Right atrium auricular region (tissue), 2 donors: Measurements from ENCODE around the gene ZNF525. TPM values are rescaled to one million over a fixed set of nuclear protein-coding genes. Genes with fewer than 3 reads are reported as not detected.
"Not testable (repeated sequence)": the region's sequence is repeated elsewhere in the genome, so short reads cannot be mapped to it uniquely, and the experiment has no call there.

Source experiments
- DNase-seq: peaks from one replicate; pipeline ENCODE4 v3.0.0-alpha.2; 2019; ENCODE audit warnings: low spot score
- H3K27ac ChIP-seq, 2 donors: fragments of 200-600 bp; sonication (generic); 1 replicate in 1 of 2; 2 replicates in 1 of 2; pipeline ENCODE4 v1.5.1; 2016 to 2019
- H3K27me3 ChIP-seq, 2 donors: fragments of 200-600 bp; sonication (generic); one replicate each; pipeline versions ENCODE4 v1.5.1 to v1.6.0; 2017 to 2019
- H3K36me3 ChIP-seq: fragments of 200-600 bp; sonication (generic); one replicate; pipeline ENCODE4 v1.5.1; 2016
- H3K4me1 ChIP-seq, 2 donors: fragments of 200-600 bp; sonication (generic); one replicate each; pipeline versions ENCODE4 v1.5.1 to v1.6.0; 2017 to 2019
- H3K4me3 ChIP-seq, 2 donors: fragments of 200-600 bp; sonication (generic); 1 replicate in 1 of 2; 2 replicates in 1 of 2; pipeline ENCODE4 v1.5.1; 2017 to 2019; ENCODE audit warnings: mild to moderate bottlenecking in 1 of 2, moderate library complexity in 1 of 2
- H3K9me3 ChIP-seq, 2 donors: fragments of 200-600 bp; sonication (generic); one replicate each; pipeline ENCODE4 v1.5.1; 2019
- total RNA-seq, 2 donors: library from RNA; depleted of rRNA; stranded (reverse); fragments of >200 nt; gene quantifications; one replicate each; pipeline ENCODE4 v1.1.0, GENCODE V29; 2016
- TF ChIP-seq, protein P1 (sequence below), 2 donors: fragments of 200-600 bp; sonication (generic); IDR thresholded peaks; one replicate each; pipeline ENCODE4 v1.5.1; 2019; ENCODE audit warnings: antibody characterized with exemption in 2 of 2

The ZNF525 gene
- total RNA-seq, 2 donors from 2014 or later = 3.2 to 3.3 TPM

DNA sequence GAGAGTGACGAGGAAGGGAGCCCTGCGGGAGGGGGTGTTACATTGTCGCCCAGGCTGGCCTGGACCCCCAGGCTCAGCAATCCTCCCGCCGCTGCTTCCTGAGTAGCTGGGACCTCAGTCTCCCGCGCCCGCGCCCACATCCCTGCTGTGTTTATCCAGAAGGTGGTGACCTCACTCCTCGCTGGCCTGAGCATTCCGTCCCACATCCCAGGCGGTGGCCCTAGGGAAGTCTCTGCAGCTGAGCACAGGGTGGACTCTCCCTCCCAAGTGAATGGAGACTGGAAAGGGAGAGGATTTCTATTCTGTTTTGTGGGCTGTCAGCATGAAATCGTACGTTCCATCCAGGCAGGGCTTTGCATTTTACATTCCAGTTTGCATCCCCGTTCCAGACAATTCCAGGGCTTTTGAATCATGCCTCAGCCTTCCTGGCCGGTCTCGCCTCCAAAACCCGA lies 29.0 kb downstream of the ZNF525 start:
- H3K36me3 ChIP-seq = peaks cover 8% of the 10 kb centered on the region
- H3K27me3 ChIP-seq = no peaks in the 10 kb centered on the region
- DNase-seq = peak; percentile 64
- TF ChIP-seq, protein P1, sequence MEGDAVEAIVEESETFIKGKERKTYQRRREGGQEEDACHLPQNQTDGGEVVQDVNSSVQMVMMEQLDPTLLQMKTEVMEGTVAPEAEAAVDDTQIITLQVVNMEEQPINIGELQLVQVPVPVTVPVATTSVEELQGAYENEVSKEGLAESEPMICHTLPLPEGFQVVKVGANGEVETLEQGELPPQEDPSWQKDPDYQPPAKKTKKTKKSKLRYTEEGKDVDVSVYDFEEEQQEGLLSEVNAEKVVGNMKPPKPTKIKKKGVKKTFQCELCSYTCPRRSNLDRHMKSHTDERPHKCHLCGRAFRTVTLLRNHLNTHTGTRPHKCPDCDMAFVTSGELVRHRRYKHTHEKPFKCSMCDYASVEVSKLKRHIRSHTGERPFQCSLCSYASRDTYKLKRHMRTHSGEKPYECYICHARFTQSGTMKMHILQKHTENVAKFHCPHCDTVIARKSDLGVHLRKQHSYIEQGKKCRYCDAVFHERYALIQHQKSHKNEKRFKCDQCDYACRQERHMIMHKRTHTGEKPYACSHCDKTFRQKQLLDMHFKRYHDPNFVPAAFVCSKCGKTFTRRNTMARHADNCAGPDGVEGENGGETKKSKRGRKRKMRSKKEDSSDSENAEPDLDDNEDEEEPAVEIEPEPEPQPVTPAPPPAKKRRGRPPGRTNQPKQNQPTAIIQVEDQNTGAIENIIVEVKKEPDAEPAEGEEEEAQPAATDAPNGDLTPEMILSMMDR (IDR thresholded peaks at IDR 0.05) = no peak
- peak overlapping the region; percentile 64 to 76 for H3K27ac ChIP-seq
- no peaks in the 10 kb centered on the region for H3K9me3 ChIP-seq
- peak overlapping the region; percentile 70 to 77 for H3K4me3 ChIP-seq
- H3K4me1 ChIP-seq = peaks cover 0 to 15% of the 10 kb centered on the region in 2 donors

DNA sequence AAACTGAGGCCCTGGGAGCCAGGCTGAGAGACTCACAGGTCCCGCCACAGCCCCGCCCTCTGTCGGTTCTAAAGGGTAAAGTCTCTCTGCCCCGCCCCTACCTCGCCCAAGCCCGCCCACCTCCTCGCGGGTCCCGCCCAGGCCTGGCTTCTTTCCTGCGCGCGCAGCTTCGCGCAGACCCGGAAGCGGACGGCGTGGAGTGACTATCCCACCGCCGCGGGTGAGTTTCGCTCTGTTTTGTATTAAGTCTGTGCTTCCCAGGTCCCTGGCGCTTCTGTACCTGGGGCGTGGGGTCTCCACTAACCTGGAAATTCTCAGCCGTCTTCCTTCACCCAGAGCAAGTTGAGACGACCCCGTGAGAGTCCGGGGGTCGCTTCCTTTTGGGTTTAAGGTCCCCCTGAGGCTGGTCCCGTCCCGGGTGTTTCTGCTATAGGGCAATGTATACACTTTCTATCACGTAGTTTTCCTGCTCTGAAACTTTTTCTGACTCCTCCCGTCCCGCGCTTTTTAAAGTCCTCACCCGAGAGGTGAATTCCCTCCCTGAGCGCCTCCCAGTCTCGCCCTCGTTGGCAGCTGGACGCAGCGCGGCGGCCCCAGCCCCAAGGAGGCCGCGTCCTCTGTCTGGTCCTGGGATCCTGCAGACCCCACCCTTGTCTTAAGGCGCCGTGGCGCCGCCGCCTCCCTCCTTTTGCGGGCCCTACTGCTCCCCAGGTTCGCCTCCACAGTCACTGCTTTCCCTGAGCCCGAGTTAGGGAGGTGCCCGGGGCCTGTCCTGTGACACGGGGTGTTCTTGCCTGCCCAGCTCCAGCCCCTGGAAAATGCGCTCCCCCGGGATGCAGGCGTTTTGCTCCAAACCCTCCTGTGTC lies 29.7 kb downstream of the ZNF525 start, which contains the start of gene ZNF765:
Gene ZNF765, plus strand, starts transcription at position 176 of the 866 bp plus-strand sequence. CDS start 2,867 bp downstream, outside the sequence.
- H3K9me3 ChIP-seq = no peaks in the 10 kb centered on the region
- no peaks in the 10 kb centered on the region for H3K27me3 ChIP-seq
- H3K4me3 ChIP-seq = peak within 1 kb of the TSS; percentile 70 to 77
- peaks cover 8% of the 10 kb centered on the region for H3K36me3 ChIP-seq
- TF ChIP-seq, protein P1 (IDR thresholded peaks at IDR 0.05) = peak; percentile 34 to 59
- peaks cover 0 to 15% of the 10 kb centered on the region in 2 donors for H3K4me1 ChIP-seq
- peak within 1 kb of the TSS; percentile 64 to 76 for H3K27ac ChIP-seq
- peak; percentile 95 for DNase-seq

DNA sequence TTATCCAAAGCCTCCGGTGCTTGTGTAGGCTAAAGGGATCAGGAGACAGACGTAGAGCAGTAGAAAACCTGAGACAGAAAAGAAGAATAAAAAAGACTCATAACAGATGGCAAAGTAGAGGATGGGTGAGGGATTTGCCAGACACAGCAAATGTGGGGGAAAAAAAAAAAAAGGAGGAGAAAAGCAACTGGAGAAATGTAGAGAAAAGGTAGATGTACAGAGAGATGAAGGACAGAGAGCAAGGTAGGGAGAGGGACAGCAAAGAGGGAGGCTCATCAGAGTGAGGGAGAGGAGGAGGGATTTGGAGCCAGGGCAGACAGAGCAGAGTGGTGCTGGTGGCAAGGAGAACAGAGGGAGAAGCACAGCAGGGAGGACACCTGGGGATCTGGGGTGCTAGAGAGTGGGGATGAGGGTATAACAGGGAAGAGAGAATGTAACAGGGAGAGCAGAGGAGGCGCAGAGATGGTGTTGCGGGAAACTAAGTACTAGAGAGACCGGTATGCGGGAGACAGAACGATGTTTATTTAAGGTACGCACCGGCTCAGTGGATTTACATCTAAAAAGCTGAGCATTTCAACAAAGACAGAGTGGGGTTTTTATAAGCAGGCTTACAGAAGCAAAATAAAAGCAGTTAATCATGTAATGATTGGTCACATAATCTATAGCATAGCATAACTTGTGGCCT lies 30.5 kb downstream of the ZNF525 start:
- not testable (repeated sequence) for DNase-seq, H3K36me3 ChIP-seq, H3K27me3 ChIP-seq, H3K9me3 ChIP-seq
- Histone ChIP-seq H3K4me3 (peak overlapping the region; percentile 70 to 77), H3K27ac (peak overlapping the region; percentile 64 to 76), H3K4me1 (peaks cover 0 to 15% of the 10 kb centered on the region in 2 donors)

DNA sequence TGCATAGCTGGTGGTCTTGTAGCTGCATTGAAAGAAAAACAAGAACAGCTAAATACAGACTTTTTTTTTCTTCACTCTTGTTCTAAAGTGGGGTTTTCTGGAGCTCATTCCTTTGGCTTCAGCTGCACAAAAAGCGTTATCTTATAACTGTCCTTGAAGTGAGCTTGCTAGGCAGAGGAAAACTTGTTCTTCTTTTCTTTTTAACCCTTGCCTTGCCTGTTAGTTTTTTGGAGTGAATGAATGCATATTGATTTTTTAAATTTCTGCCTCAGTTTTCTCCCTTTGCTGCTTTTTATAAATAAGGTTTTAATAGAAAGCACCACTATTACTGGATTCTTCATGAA lies 31.0 kb downstream of the ZNF525 start:
- H3K4me3 ChIP-seq = no peak overlapping the region
- peaks cover 0 to 15% of the 10 kb centered on the region in 2 donors for H3K4me1 ChIP-seq
- no peaks in the 10 kb centered on the region for H3K9me3 ChIP-seq
- no peaks in the 10 kb centered on the region for H3K27me3 ChIP-seq
- DNase-seq = no peak
- TF ChIP-seq, protein P1 (IDR thresholded peaks at IDR 0.05) = no peak
- H3K36me3 ChIP-seq = peaks cover 12% of the 10 kb centered on the region
- H3K27ac ChIP-seq = no peak overlapping the region

DNA sequence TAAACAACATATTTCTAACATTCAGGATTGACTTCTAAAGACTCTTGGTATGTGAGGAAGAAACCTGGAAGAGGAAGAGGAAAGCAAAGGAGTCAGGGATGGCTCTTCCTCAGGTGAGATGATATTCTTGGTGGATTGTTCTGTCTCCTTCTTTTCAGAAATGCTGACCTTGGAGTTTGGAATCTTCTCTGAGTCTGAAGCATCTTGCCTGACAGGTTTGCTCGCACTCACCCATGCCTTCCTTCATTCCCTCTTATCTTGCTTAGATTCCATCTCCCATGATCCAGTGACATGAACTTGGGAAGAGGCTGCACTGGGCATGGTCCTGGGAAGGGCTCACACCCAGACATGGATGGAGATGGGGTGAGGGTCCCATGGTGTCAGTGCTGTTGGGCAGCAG lies 32.4 kb downstream of the ZNF525 start:
- H3K9me3 ChIP-seq, H3K27me3 ChIP-seq, DNase-seq, H3K27ac ChIP-seq, H3K4me3 ChIP-seq: not testable (repeated sequence)
- H3K36me3 ChIP-seq = peaks cover 24% of the 10 kb centered on the region
- H3K4me1 ChIP-seq = peaks cover 0 to 15% of the 10 kb centered on the region in 2 donors

DNA sequence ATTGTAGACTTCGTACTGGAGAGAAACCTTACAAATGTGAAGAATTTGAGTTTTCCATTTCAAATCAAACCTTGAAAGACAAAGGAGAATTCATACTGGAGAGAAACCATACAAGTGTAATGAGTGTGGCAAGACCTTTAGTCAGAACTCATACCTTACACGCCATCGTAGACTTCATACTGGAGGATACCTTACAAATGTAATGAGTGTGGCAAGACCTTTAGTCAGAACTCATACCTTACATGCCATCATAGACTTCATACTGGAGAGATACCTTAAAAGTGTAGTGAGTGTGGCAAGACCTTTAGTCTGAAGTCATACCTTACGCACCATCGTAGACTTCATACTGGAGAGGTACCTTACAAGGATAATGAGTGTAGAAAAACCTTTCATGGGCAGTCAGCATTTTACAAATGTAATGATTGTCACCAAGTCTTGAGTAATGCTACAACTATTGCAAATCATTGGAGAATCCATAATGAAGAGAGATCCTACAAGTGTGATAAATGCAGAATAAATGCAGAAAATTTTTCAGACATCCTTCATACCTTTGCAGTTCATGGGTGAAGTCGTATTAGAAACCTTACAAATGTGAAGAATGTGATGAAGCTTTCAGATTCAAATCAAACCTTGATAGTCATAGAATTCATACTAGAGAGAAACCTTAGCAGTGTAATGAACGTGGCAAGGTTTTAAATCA lies 44.1 kb downstream of the ZNF525 start:
- Histone ChIP-seq H3K27ac (no peak overlapping the region), H3K4me3 (no peak overlapping the region), H3K36me3 (peaks cover 36% of the 10 kb centered on the region), H3K4me1 (no peaks in the 10 kb centered on the region), H3K9me3 (peaks cover 25 to 55% of the 10 kb centered on the region in 2 donors), H3K27me3 (no peaks in the 10 kb centered on the region)
- DNase-seq = no peak
- TF ChIP-seq, protein P1 (IDR thresholded peaks at IDR 0.05) = no peak

DNA sequence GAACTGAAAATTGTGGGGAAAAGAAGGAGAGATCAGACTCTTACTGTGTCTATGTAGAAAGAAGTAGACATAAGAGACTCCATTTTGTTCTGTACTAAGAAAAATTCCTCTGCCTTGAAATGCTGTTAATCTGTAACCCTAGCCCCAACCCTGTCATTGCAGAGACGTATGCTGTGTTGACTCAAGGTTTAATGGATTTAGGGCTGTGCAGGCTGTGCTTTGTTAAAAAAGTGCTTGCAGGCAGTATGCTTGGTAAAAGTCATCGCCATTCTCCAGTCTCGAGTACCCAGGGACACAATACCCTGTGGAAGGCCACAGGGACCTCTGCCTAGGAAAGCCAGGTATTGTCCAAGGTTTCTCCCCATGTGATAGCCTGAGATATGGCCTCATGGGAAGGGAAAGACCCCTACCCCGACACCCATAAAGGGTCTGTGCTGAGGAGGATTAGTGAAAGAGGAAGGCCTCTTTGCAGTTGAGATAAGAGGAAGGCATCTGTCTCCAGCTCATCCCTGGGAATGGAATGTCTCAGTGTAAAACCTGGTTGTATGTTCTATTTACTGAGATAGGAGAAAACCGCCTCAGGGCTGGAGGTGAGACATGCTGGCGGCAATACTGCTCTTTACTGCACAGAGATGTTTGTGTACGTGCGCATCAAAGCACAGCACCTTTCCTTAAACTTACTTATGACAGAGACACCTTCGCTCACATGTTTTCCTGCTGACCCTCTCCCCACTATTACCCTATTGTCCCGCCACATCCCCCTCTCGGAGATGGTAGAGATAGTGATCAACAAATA lies 55.2 kb downstream of the ZNF525 start:
- not testable (repeated sequence) for H3K9me3 ChIP-seq, H3K36me3 ChIP-seq, DNase-seq

More for the DNA sequence above, 55.2 kb downstream of the ZNF525 start:
- H3K27ac ChIP-seq, H3K27me3 ChIP-seq, H3K4me1 ChIP-seq, H3K4me3 ChIP-seq: not testable (repeated sequence)
